Mammary epithelial cell (primary cell): Measurements from ENCODE around the gene ASH1L.

Source experiments
- EZH2 ChIP-seq: IDR thresholded peaks from 2 replicates; pipeline ENCODE4 v1.6.1; 2012; ENCODE audit warnings: low read length, inconsistent platforms, borderline replicate concordance
- TF ChIP-seq, protein P1 (sequence below), 2 donors: IDR thresholded peaks in 1 of 2; conservative IDR thresholded peaks in 1 of 2; 2 replicates each; pipeline ENCODE4 v1.5.1; 2011 to 2012; ENCODE audit warnings: inconsistent platforms in 2 of 2, low read length in 2 of 2, mild to moderate bottlenecking in 2 of 2, control low read depth in 1 of 2, low read depth in 1 of 2; ENCODE audit not compliant: insufficient read depth in 1 of 2; ENCODE audit errors: extremely low read depth in 1 of 2

DNA sequence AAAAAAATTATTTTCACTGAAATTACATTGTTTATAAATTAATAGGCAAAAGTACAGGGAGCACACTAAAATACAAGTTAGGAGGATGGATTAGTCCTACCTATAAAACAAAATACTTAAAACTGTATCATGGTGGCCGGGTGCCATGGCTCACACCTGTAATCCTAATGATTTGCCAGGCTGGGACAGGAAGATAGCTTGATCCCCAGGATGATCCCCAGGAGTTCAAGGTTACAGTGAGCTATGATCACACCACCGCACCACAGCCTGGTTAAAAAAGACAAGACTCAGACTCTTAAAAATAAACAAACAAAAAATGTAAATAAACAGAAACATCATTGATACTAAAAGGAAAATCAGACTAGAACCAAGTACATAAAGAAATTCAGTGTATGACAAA, 53.5 kb downstream of the ASH1L start:
- TF ChIP-seq, protein P1, sequence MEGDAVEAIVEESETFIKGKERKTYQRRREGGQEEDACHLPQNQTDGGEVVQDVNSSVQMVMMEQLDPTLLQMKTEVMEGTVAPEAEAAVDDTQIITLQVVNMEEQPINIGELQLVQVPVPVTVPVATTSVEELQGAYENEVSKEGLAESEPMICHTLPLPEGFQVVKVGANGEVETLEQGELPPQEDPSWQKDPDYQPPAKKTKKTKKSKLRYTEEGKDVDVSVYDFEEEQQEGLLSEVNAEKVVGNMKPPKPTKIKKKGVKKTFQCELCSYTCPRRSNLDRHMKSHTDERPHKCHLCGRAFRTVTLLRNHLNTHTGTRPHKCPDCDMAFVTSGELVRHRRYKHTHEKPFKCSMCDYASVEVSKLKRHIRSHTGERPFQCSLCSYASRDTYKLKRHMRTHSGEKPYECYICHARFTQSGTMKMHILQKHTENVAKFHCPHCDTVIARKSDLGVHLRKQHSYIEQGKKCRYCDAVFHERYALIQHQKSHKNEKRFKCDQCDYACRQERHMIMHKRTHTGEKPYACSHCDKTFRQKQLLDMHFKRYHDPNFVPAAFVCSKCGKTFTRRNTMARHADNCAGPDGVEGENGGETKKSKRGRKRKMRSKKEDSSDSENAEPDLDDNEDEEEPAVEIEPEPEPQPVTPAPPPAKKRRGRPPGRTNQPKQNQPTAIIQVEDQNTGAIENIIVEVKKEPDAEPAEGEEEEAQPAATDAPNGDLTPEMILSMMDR (conservative IDR thresholded peaks at IDR 0.05 in 1 of 2, IDR thresholded peaks at IDR 0.05 in 1 of 2; ENCODE audit: extremely low read depth in 1 of 2, insufficient read depth in 1 of 2, low read depth in 1 of 2, low read length in 2 of 2), result no peak
- no peak for TF ChIP-seq EZH2
